Left lung (tissue), 10 donors: ENCODE measurements around the gene PSENEN. TPM values are rescaled to one million over a fixed set of nuclear protein-coding genes. Genes with fewer than 3 reads are reported as not detected.
A peak's percentile ranks its signal among the peaks of the same experiment; 100 is the strongest.

ENCODE experiments used
- ATAC-seq: fragments of 200-7000 bp; cut with Tn5 transposase; one replicate; pipeline ENCODE4 v1.9.1; 2020; ENCODE audit warnings: moderate library complexity
- DNase-seq, 4 donors: peaks; one replicate each; pipeline ENCODE4 v3.0.0-alpha.2; 2013 to 2020
- H3K27ac ChIP-seq, 2 donors: fragments of 200-600 bp; sonication (generic) in 1 of 2; one replicate each; pipeline versions ENCODE4 v1.5.0 to v1.8.0; 2020 to 2021
- H3K27me3 ChIP-seq, 2 donors: fragments of 200-600 bp; sonication (generic) in 1 of 2; one replicate each; pipeline versions ENCODE4 v1.5.0 to v1.8.0; 2020 to 2021
- H3K36me3 ChIP-seq, 2 donors: fragments of 200-600 bp; sonication (generic) in 1 of 2; one replicate each; pipeline versions ENCODE4 v1.5.0 to v1.8.0; 2020 to 2021
- H3K4me1 ChIP-seq, 2 donors: fragments of 200-600 bp; one replicate each; pipeline ENCODE4 v1.8.0; 2021
- H3K4me3 ChIP-seq, 2 donors: fragments of 200-600 bp; sonication (generic) in 1 of 2; one replicate each; pipeline versions ENCODE4 v1.5.0 to v1.8.0; 2020 to 2021; ENCODE audit warnings: mild to moderate bottlenecking in 1 of 2
- H3K9me3 ChIP-seq, 2 donors: fragments of 200-600 bp; sonication (generic) in 1 of 2; one replicate each; pipeline versions ENCODE4 v1.5.0 to v1.8.0; 2020 to 2021
- CTCF ChIP-seq, 2 donors: fragments of 200-600 bp; sonication (generic) in 1 of 2; IDR thresholded peaks; one replicate each; pipeline versions ENCODE4 v1.5.0 to v1.8.0; 2021; ENCODE audit warnings: antibody characterized with exemption in 2 of 2
- intact Hi-C, 2 donors: fragments of 100-400 bp; cut with DNase I; formaldehyde crosslinking; loops; one replicate each; pipeline versions ENCODE4 v1.11.2 to v1.14.2; 2022
- polyA plus RNA-seq, 6 donors: library from polyadenylated mRNA; unstranded; fragments of 120-200 nt; gene quantifications; one replicate each; pipeline ENCODE4 v1.2.1, GENCODE V29; 2013; ENCODE audit not compliant: insufficient read length in 6 of 6
- total RNA-seq, 2 donors: library from RNA; stranded (reverse); fragmentation: NEBNext Ultra II Directional; extraction: Animal tissue kit (Norgen Biotek cat#: 25700); gene quantifications; one replicate each; pipeline ENCODE4 v1.2.1, GENCODE V29; 2021
- donor health status: DM: no; HTN: yes; CAD: no.
- donor health status: DM: no; HTN: no; CAD: no.

Gene PSENEN
- total and polyA plus RNA-seq, 8 donors, result 39.6 to 90.3 (median 50.6) TPM

- DNase-seq, result peak; percentile 88 to 97 (median 96)
- H3K36me3 ChIP-seq, result no peaks in the 10 kb centered on the region
- peak; percentile 75 for ATAC-seq
- peak overlapping the region; percentile 100 for H3K27ac ChIP-seq
- no peaks in the 10 kb centered on the region for H3K9me3 ChIP-seq
- H3K27me3 ChIP-seq, result no peaks in the 10 kb centered on the region
- intact Hi-C loops, result no loop called here
- H3K4me3 ChIP-seq, result peak overlapping the region; percentile 88
- no peak for TF ChIP-seq CTCF (IDR thresholded peaks at IDR 0.05)
- H3K4me1 ChIP-seq, result peaks cover 18 to 78% of the 10 kb centered on the region in 2 donors
Observed at GRCh38 chr19:35744430-35745327, 772 bp upstream of the PSENEN start.

GRCh38 chr19:35746087-35746462, 624 bp downstream of the PSENEN start:
- TF ChIP-seq CTCF (IDR thresholded peaks at IDR 0.05), result no peak
- intact Hi-C loops, result no loop called here
- Histone ChIP-seq H3K4me3 (peak overlapping the region; percentile 88), H3K27ac (peak overlapping the region; percentile 100), H3K4me1 (peaks cover 17 to 75% of the 10 kb centered on the region in 2 donors), H3K27me3 (no peaks in the 10 kb centered on the region), H3K9me3 (no peaks in the 10 kb centered on the region), H3K36me3 (no peaks in the 10 kb centered on the region)
- ATAC-seq (no peak), DNase-seq (no peak)

GRCh38 chr19:35746531-35746930, 1.1 kb downstream of the PSENEN start:
- Histone ChIP-seq H3K9me3 (no peaks in the 10 kb centered on the region), H3K4me1 (peaks cover 15 to 70% of the 10 kb centered on the region in 2 donors), H3K36me3 (peaks cover 0 to under 1% of the 10 kb centered on the region in 2 donors), H3K4me3 (peak overlapping the region in 1 of 2 donors; percentile 88), H3K27ac (peak overlapping the region in 1 of 2 donors; percentile 100), H3K27me3 (no peaks in the 10 kb centered on the region)
- no peak for ATAC-seq
- no peak for DNase-seq
- TF ChIP-seq CTCF (IDR thresholded peaks at IDR 0.05), result no peak
- intact Hi-C loops, result no loop called here

GRCh38 chr19:35748106-35749020, 2.9 kb downstream of the PSENEN start, which contains the start of gene LIN37:
Gene LIN37, plus strand, starts transcription at chr19:35748576. Its CDS starts 149 bp downstream, at chr19:35748725.
- H3K27ac ChIP-seq, result peak within 1 kb of the TSS; percentile 59 to 63
- ATAC-seq, result peak; percentile 88

More at GRCh38 chr19:35748106-35749020, 2.9 kb downstream of the PSENEN start, which contains the start of gene LIN37:
- Histone ChIP-seq H3K4me1 (peaks cover 15 to 52% of the 10 kb centered on the region in 2 donors), H3K9me3 (no peaks in the 10 kb centered on the region), H3K27me3 (no peaks in the 10 kb centered on the region), H3K36me3 (peaks cover 0 to 19% of the 10 kb centered on the region in 2 donors), H3K4me3 (peak within 1 kb of the TSS; percentile 66 to 99)
- TF ChIP-seq CTCF (IDR thresholded peaks at IDR 0.05), result peak in 1 of 2 donors; percentile 51
- DNase-seq, result peak; percentile 99
- intact Hi-C loops, result no loop called here
